Panc1 (cell line): ENCODE data around the gene NECAB2. TPM values are rescaled to one million over a fixed set of nuclear protein-coding genes. Genes with fewer than 3 reads are reported as not detected.

Source experiments
- ATAC-seq: fragments of 200-7000 bp; cut with Tn5 transposase; 2 replicates; pipeline ENCODE4 v1.9.1; 2020; ENCODE audit warnings: mild to moderate bottlenecking, moderate library complexity
- BruUV-seq: library from RNA; stranded (reverse); fragments of 400-500 nt; replicated peaks from 2 replicates; lab custom pipeline; 2021; lab: Mats Ljungman, UMichigan
- CTCF ChIA-PET: fragments of 300-600 bp; sonication (Branson Sonifier 250); formaldehyde crosslinking; loops from one replicate; lab custom pipeline; 2022; ENCODE audit warnings: antibody characterized with exemption; lab: Charles Lee
- POLR2A ChIA-PET: fragments of 300-600 bp; sonication (Branson Sonifier 250); formaldehyde crosslinking; loops from one replicate; lab custom pipeline; 2022; ENCODE audit warnings: antibody characterized with exemption; lab: Charles Lee
- DNase-seq: peaks from one replicate; pipeline ENCODE4 v3.0.0-alpha.2; 2010; ENCODE audit warnings: low read depth, low spot score
- H3K27ac ChIP-seq: 2 replicates; pipeline ENCODE4 v1.5.1; 2011; ENCODE audit warnings: mild to moderate bottlenecking, low read length, inconsistent platforms
- H3K27me3 ChIP-seq: fragments of 200-500 bp; sonication (Bioruptor generic); 2 replicates; pipeline ENCODE4 v1.6.0; 2014; ENCODE audit warnings: low read length, inconsistent platforms; ENCODE audit not compliant: control insufficient read depth, insufficient read depth
- H3K36me3 ChIP-seq: fragments of 200-500 bp; sonication (Bioruptor generic); 2 replicates; pipeline ENCODE4 v1.5.1; 2014; ENCODE audit warnings: inconsistent platforms, mild to moderate bottlenecking, low read length, moderate library complexity; ENCODE audit not compliant: control insufficient read depth, insufficient read depth
- H3K4me1 ChIP-seq: 2 replicates; pipeline ENCODE4 v1.5.1; 2011; ENCODE audit warnings: inconsistent platforms, mild to moderate bottlenecking, low read length, moderate library complexity; ENCODE audit not compliant: control insufficient read depth, insufficient read depth
- H3K4me3 ChIP-seq, 2 experiments: 2 replicates each; pipeline ENCODE4 v1.5.1; 2011 to 2012; ENCODE audit warnings: low read depth in 2 of 2, low read length in 2 of 2, mild to moderate bottlenecking in 2 of 2, inconsistent platforms in 1 of 2, moderate library complexity in 1 of 2
- H3K9me3 ChIP-seq: fragments of 200-500 bp; sonication (Bioruptor generic); 2 replicates; pipeline ENCODE4 v1.5.1; 2014; ENCODE audit warnings: low read depth, mild to moderate bottlenecking, inconsistent platforms, low read length, moderate library complexity; ENCODE audit not compliant: control insufficient read depth, insufficient read depth
- POLR2AphosphoS5 ChIP-seq: IDR thresholded peaks from 2 replicates; pipeline ENCODE4 v1.6.1; 2012; ENCODE audit warnings: mild to moderate bottlenecking, low read depth, low read length, moderate library complexity
- SIN3A ChIP-seq: IDR thresholded peaks from 2 replicates; pipeline ENCODE4 v1.6.1; 2012; ENCODE audit warnings: low read depth, mild to moderate bottlenecking, low read length, moderate library complexity, borderline replicate concordance; ENCODE audit not compliant: insufficient read depth
- TCF7L2 ChIP-seq: IDR thresholded peaks from 2 replicates; pipeline ENCODE4 v1.6.1; 2011; ENCODE audit warnings: mild to moderate bottlenecking, low read depth, low read length, inconsistent platforms
- in situ Hi-C: cut with HindIII; loops from 2 replicates; pipeline ENCODE4 v1.10.0; 2016; ENCODE audit warnings: low sequenced_read_pairs, low pct_unique_long_range_greater_than_20kb
- intact Hi-C: fragments of 100-400 bp; cut with micrococcal nuclease; formaldehyde crosslinking; loops from one replicate; pipeline ENCODE4 v1.10.0; 2022; ENCODE audit not compliant: unreplicated experiment
- total RNA-seq: library from RNA; stranded (reverse); gene quantifications from one replicate; pipeline ENCODE4 v1.2.1, GENCODE V29; 2021; ENCODE audit not compliant: unreplicated experiment
- TF ChIP-seq, protein P1 (sequence below): fragments of 450-650 bp; IDR thresholded peaks from 2 replicates; pipeline ENCODE4 v1.5.1; 2017; ENCODE audit warnings: mild to moderate bottlenecking
- TF ChIP-seq, protein P2 (sequence below), 2 experiments: IDR thresholded peaks; 2 replicates each; pipeline ENCODE4 v1.6.1; 2011 to 2012; ENCODE audit warnings: low read depth in 2 of 2, control low read depth in 1 of 2, low read length in 1 of 2, mild to moderate bottlenecking in 1 of 2, moderate library complexity in 1 of 2; ENCODE audit not compliant: insufficient read depth in 1 of 2

Gene NECAB2
- total RNA-seq, 1 experiment from 2014 or later = 0.33 TPM

DNA sequence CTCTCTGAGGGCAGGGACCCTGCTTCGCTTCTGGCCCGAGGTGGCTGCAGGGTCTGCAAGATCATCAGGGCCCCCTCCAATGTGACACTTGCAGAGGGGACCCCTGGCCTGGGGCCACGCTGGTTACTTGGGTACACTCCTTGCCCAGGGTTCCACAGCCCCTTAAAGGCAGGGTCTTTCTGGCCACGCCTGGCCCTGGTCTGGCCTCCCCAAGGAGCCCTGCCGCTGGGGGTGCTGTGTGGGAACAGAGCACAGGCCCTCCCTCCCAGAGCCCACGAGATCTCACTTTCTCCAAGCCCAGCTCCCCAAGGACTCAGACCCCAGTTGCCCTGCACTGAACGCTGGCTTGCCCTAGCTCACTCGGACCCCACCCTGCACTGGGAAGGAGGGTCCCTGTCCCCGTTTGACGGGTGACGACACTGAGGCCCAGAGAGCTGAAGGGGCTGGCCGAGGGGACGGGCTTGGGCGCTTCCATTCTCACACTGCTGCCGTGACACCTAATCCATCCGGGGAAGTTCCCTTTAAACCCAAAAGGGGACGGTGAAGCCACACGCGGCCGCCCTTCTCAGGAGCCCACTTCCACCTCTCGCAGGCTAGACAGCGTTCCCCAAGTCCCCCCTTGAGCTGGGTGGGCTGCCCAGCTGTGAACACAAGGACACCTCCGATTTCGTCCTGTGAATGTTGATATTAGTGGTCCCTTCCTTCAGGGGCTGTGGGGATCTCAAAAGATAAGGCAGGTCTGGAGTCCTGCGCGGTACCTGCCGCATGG lies 41.9 kb upstream of the NECAB2 start:
- no peak overlapping the region for H3K4me3 ChIP-seq
- H3K9me3 ChIP-seq = no peaks in the 10 kb centered on the region
- no peaks in the 10 kb centered on the region for H3K27me3 ChIP-seq
- no peak overlapping the region for H3K27ac ChIP-seq
- ATAC-seq (no peak), DNase-seq (no peak)
- no TSS peak for BruUV-seq
- CTCF ChIA-PET = no interaction called here
- POLR2A ChIA-PET = no interaction called here
- no peaks in the 10 kb centered on the region for H3K36me3 ChIP-seq
- intact Hi-C loops = no loop called here
- H3K4me1 ChIP-seq = peaks cover 6% of the 10 kb centered on the region
- in situ Hi-C loops = no loop called here
- TF ChIP-seq POLR2AphosphoS5 = no peak
- no peak for TF ChIP-seq SIN3A
- TF ChIP-seq, protein P1, sequence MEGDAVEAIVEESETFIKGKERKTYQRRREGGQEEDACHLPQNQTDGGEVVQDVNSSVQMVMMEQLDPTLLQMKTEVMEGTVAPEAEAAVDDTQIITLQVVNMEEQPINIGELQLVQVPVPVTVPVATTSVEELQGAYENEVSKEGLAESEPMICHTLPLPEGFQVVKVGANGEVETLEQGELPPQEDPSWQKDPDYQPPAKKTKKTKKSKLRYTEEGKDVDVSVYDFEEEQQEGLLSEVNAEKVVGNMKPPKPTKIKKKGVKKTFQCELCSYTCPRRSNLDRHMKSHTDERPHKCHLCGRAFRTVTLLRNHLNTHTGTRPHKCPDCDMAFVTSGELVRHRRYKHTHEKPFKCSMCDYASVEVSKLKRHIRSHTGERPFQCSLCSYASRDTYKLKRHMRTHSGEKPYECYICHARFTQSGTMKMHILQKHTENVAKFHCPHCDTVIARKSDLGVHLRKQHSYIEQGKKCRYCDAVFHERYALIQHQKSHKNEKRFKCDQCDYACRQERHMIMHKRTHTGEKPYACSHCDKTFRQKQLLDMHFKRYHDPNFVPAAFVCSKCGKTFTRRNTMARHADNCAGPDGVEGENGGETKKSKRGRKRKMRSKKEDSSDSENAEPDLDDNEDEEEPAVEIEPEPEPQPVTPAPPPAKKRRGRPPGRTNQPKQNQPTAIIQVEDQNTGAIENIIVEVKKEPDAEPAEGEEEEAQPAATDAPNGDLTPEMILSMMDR = no peak
- TF ChIP-seq, protein P2, sequence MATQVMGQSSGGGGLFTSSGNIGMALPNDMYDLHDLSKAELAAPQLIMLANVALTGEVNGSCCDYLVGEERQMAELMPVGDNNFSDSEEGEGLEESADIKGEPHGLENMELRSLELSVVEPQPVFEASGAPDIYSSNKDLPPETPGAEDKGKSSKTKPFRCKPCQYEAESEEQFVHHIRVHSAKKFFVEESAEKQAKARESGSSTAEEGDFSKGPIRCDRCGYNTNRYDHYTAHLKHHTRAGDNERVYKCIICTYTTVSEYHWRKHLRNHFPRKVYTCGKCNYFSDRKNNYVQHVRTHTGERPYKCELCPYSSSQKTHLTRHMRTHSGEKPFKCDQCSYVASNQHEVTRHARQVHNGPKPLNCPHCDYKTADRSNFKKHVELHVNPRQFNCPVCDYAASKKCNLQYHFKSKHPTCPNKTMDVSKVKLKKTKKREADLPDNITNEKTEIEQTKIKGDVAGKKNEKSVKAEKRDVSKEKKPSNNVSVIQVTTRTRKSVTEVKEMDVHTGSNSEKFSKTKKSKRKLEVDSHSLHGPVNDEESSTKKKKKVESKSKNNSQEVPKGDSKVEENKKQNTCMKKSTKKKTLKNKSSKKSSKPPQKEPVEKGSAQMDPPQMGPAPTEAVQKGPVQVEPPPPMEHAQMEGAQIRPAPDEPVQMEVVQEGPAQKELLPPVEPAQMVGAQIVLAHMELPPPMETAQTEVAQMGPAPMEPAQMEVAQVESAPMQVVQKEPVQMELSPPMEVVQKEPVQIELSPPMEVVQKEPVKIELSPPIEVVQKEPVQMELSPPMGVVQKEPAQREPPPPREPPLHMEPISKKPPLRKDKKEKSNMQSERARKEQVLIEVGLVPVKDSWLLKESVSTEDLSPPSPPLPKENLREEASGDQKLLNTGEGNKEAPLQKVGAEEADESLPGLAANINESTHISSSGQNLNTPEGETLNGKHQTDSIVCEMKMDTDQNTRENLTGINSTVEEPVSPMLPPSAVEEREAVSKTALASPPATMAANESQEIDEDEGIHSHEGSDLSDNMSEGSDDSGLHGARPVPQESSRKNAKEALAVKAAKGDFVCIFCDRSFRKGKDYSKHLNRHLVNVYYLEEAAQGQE (IDR thresholded peaks at IDR 0.05; ENCODE audit: insufficient read depth in 1 of 2, low read depth in 2 of 2, low read length in 1 of 2) = no peak
- no peak for TF ChIP-seq TCF7L2

DNA sequence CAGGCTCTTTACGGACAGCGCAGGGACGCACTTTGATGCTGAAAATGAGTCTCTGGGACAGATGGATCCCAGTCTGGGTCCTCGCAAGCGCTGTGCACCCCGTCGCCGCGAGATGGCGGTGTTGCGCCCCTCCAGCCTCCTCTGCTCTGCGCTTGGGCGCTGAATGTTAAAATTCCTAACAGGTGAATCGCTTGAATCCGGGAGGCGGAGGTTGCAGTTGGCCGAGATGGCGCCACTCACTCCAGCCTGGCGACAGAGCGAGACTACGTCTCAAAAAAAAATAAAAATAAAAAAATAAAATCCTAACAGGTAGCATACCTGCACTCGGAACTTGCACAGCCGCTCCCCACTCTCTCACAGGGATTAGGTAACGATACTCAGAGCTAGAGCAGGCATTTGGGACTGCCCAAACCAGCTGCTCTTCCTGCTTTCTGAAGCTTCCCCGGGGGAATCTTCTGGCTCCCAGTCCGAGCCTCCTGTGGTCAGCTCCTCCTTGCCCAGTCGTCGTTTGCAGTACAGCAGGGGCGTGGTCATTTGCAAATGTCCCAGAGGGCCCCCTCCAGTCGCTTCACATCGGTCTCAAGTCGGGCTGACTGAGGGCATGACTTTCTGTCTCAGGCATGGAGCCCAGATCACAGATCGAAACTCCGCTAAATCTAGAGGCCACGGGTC lies 41.2 kb upstream of the NECAB2 start:
- peak; percentile 92 for ATAC-seq
- no TSS peak for BruUV-seq
- DNase-seq = peak; percentile 60
- Histone ChIP-seq H3K4me3 (peak overlapping the region in 1 of 2 experiments; percentile 33; a peak in 2 of 4 replicates), H3K9me3 (no peaks in the 10 kb centered on the region), H3K36me3 (no peaks in the 10 kb centered on the region), H3K27ac (no peak overlapping the region), H3K4me1 (peaks cover 6% of the 10 kb centered on the region), H3K27me3 (no peaks in the 10 kb centered on the region)
- CTCF ChIA-PET = interaction anchor here (0.7 kb wide), 1 partner anchor 27 kb away, joined by 3 read pairs; no protein-coding TSS in a partner anchor
- TF ChIP-seq SIN3A (no peak), POLR2AphosphoS5 (no peak), TCF7L2 (no peak)
- TF ChIP-seq, protein P1 = peak; percentile 94
- in situ Hi-C loops (no loop called here), intact Hi-C loops (no loop called here)
- POLR2A ChIA-PET = no interaction called here
